Heart left ventricle (tissue), 16 donors: ENCODE measurements around the gene TMEM135. TPM values are rescaled to one million over a fixed set of nuclear protein-coding genes. Genes with fewer than 3 reads are reported as not detected.

ENCODE experiments used
- ATAC-seq, 4 donors: fragments of 200-7000 bp; cut with Tn5 transposase; one replicate each; pipeline ENCODE4 v1.9.1; 2020 to 2022; ENCODE audit warnings: moderate library complexity in 4 of 4, mild to moderate bottlenecking in 3 of 4, moderate number of reproducible peaks in 1 of 4
- DNase-seq, 5 donors: peaks; one replicate each; pipeline ENCODE4 v3.0.0-alpha.2; 2020
- H3K27ac ChIP-seq, 12 donors: fragments of 200-600 bp; sonication (generic) in 4 of 12; one replicate each; pipeline versions ENCODE4 v1.5.0 to v1.8.0; 2016 to 2022; ENCODE audit warnings: mild to moderate bottlenecking in 2 of 12
- H3K27me3 ChIP-seq, 9 donors: fragments of 200-600 bp; sonication (generic) in 2 of 9; one replicate each; pipeline versions ENCODE4 v1.5.1 to v1.8.0; 2016 to 2022; ENCODE audit warnings: mild to moderate bottlenecking in 3 of 9
- H3K36me3 ChIP-seq, 9 donors: fragments of 200-600 bp; sonication (generic) in 2 of 9; one replicate each; pipeline versions ENCODE4 v1.5.0 to v1.8.0; 2018 to 2022; ENCODE audit warnings: mild to moderate bottlenecking in 2 of 9
- H3K4me1 ChIP-seq, 12 donors: fragments of 200-600 bp; sonication (generic) in 4 of 12; one replicate each; pipeline versions ENCODE4 v1.5.0 to v1.8.0; 2016 to 2022; ENCODE audit warnings: mild to moderate bottlenecking in 3 of 12
- H3K4me3 ChIP-seq, 12 donors: fragments of 200-600 bp; sonication (generic) in 4 of 12; one replicate each; pipeline versions ENCODE4 v1.5.0 to v1.8.0; 2017 to 2022; ENCODE audit warnings: mild to moderate bottlenecking in 9 of 12, moderate library complexity in 4 of 12
- H3K9me3 ChIP-seq, 12 donors: fragments of 200-600 bp; sonication (generic) in 4 of 12; one replicate each; pipeline versions ENCODE4 v1.5.0 to v1.8.0; 2016 to 2022; ENCODE audit warnings: mild to moderate bottlenecking in 1 of 12
- POLR2A ChIP-seq, 2 donors: fragments of 450-650 bp; IDR thresholded peaks; one replicate each; pipeline ENCODE4 v1.6.1; 2017; ENCODE audit warnings: antibody characterized with exemption in 2 of 2, mild to moderate bottlenecking in 2 of 2, moderate library complexity in 2 of 2
- WGBS, 4 donors: extraction: QIAGEN DNeasy Blood & Tissue Kit in 2 of 4; methylation state at CpG; one replicate each; pipeline versions ENCODE4 v1.1.5 to v1.1.7; 2013 to 2018; 5-methylcytosine and 5-hydroxymethylcytosine counted together
- intact Hi-C, 10 donors: fragments of 100-400 bp; cut with DNase I; formaldehyde crosslinking; loops; one replicate each; pipeline versions ENCODE4 v1.11.1 to v1.14.2; 2022
- polyA plus RNA-seq, 2 donors: library from polyadenylated mRNA; stranded (reverse); fragments of 200-250 nt; gene quantifications; one replicate each; pipeline ENCODE4 v1.2.3, GENCODE V29; 2013
- total RNA-seq, 9 donors: library from RNA; depleted of rRNA in 2 of 9; stranded (reverse); fragments of >200 nt in 2 of 9; fragmentation: NEBNext Ultra II Directional in 3 of 9; extraction: Animal tissue kit (Norgen Biotek cat#: 25700) in 3 of 9; gene quantifications; one replicate each; pipeline versions ENCODE4 v1.1.0 to v1.2.4, GENCODE V29; 2016 to 2023
- TF ChIP-seq, protein P1 (sequence below), 12 donors: fragments of 200-600 bp; sonication (generic) in 4 of 12; IDR thresholded peaks; one replicate each; pipeline versions ENCODE4 v1.5.0 to v1.8.0; 2018 to 2022; ENCODE audit warnings: antibody characterized with exemption in 12 of 12, mild to moderate bottlenecking in 5 of 12
- donor health status: ischemic (EF 13 %, LVEDD 7.1; RV severe dilation, severe dysfunction).
- donor health status: healthy with polysubstance abuse.
- donor health status: DM: no; HTN: yes; CAD: no.
- donor health status: DM: no; HTN: no; CAD: no.
- donor health status: ischemic (EF 25% LVEDD 6.9; RV normal size, moderate dysfunction).
- donor health status: ischemic (EF 25% LVEDD 5.7; RV mildly dilated, moderate dysfunction).
- donor health status: healthy.
- donor health status: DM: yes; HTN: yes; CAD: no.
- donor health status: ischemic (EF 35%, LVEDD 5.7; RV mildly dilated, moderate dysfunction).
- donor health status: nonischemic (EF 11% LVEDD 7.7; RV severe dilation, severe dysfunction).
- donor health status: DM: yes; HTN: yes; CAD: no.
- donor health status: PGD.
- donor health status: ischemic (EF 29% LVEDD 5.4; RV normal size, mild dysfunction).
- donor health status: nonischemic (EF 23%, LVEDD 6.1; RV moderate dilation, normal function).

Gene TMEM135
- total and polyA plus RNA-seq, 11 donors = 3.9 to 22.7 (median 14.7) TPM

DNA sequence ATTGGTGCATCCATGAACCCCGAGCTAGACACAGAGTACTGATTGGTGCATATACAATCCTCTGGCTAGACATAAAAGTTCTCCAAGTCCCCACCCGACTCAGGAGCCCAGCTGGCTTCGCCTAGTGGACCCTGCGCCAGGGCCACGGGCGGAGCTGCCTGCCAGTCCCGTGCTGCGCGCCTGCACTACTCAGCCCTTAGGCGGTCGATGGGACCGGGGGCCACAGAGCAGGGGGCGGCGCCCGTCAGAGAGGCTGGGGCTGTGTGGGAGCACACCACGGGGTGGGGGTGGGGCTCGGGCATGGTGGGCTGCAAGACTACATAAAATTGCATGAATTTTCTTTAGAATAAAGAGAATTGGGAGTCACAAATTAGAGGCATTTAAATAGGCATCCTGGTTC lies 248.6 kb downstream of the TMEM135 start:
- intact Hi-C loops = loop anchor here in 1 of 10 donors (5.0 kb wide), 1 partner anchor 344 kb away; no protein-coding TSS in a partner anchor
- ATAC-seq = no peak
- 96 to 98% (median 98%) methylated on average over 17 of the region's 17 CpGs for WGBS, 4 donors
- DNase-seq = no peak
- Histone ChIP-seq H3K36me3 (no peaks in the 10 kb centered on the region), H3K27me3 (no peaks in the 10 kb centered on the region), H3K27ac (no peak overlapping the region), H3K4me1 (peaks cover 0 to 14% (median 0%) of the 10 kb centered on the region in 12 donors), H3K9me3 (no peaks in the 10 kb centered on the region), H3K4me3 (no peak overlapping the region)
- TF ChIP-seq, protein P1, sequence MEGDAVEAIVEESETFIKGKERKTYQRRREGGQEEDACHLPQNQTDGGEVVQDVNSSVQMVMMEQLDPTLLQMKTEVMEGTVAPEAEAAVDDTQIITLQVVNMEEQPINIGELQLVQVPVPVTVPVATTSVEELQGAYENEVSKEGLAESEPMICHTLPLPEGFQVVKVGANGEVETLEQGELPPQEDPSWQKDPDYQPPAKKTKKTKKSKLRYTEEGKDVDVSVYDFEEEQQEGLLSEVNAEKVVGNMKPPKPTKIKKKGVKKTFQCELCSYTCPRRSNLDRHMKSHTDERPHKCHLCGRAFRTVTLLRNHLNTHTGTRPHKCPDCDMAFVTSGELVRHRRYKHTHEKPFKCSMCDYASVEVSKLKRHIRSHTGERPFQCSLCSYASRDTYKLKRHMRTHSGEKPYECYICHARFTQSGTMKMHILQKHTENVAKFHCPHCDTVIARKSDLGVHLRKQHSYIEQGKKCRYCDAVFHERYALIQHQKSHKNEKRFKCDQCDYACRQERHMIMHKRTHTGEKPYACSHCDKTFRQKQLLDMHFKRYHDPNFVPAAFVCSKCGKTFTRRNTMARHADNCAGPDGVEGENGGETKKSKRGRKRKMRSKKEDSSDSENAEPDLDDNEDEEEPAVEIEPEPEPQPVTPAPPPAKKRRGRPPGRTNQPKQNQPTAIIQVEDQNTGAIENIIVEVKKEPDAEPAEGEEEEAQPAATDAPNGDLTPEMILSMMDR (IDR thresholded peaks at IDR 0.05) = no peak
- no peak for TF ChIP-seq POLR2A (IDR thresholded peaks at IDR 0.05)

DNA sequence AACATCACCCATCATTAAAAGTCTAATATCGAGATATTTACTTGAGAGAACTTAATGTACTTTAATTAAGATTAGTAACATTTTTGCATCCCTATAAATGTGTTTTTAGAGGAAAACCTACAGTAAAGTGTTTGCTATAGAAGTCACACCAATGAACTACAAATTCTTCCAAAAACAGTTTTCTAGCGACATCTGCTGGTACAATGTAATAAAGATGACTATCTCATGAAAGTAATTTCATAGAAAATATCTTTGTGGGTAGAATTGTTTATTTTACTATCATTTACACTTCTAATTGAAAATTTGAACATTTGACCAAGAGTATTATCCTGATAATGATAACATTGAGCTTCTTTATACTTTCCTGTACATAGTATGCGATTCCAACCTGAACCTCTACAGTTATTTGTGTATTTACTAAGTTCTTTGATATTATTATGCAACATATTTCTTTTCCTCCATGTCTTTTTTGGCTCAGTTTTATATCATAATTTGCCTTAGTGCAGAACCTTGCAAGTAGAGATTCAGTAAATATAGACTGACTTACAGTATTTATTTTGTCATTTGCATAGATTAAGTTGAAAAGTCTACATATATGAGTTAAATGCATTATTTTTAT lies 252.7 kb downstream of the TMEM135 start:
- H3K27ac ChIP-seq = no peak overlapping the region
- WGBS, 4 donors = 11 to 24% (median 19%) methylated on average over 3 of the region's 3 CpGs
- no peak for TF ChIP-seq POLR2A (IDR thresholded peaks at IDR 0.05)
- TF ChIP-seq, protein P1 (IDR thresholded peaks at IDR 0.05) = peak; percentile 54 to 80 (median 70)
- no peaks in the 10 kb centered on the region for H3K36me3 ChIP-seq
- no peak for ATAC-seq
- no peak overlapping the region for H3K4me3 ChIP-seq
- intact Hi-C loops = loop anchor here in 9 of 10 donors (1.0 to 5.0 kb wide), 7 partner anchors 350 to 423 kb away; no protein-coding TSS in a partner anchor
- no peaks in the 10 kb centered on the region for H3K9me3 ChIP-seq
- H3K4me1 ChIP-seq = peaks cover 0 to 7% (median 0%) of the 10 kb centered on the region in 12 donors
- no peaks in the 10 kb centered on the region for H3K27me3 ChIP-seq
- no peak for DNase-seq

DNA sequence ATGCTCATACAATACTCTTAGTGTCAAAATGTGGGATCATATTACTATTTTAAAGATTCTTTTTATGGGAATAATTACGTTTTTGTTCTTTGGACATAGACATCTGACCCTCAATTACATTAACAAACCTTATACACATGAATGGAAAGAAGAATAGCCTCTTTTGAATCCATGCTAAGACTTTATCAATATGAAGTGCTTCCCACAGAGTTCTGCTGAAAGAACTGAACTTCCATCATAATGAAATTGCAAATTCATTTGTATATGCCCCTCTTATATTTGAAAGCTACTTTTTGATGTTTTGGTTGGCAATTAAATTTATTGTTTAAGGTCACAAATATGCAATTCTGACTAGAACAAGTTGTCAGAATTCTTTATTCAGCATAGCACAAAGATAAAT lies 254.9 kb downstream of the TMEM135 start:
- Histone ChIP-seq H3K9me3 (no peaks in the 10 kb centered on the region), H3K27ac (no peak overlapping the region), H3K36me3 (no peaks in the 10 kb centered on the region), H3K27me3 (no peaks in the 10 kb centered on the region), H3K4me1 (peaks cover 0 to 7% (median 0%) of the 10 kb centered on the region in 12 donors), H3K4me3 (no peak overlapping the region)
- ATAC-seq (no peak), DNase-seq (no peak)
- WGBS, 4 donors = 0 to 71% (median 31%) methylated on average over 1 of the region's 1 CpG
- TF ChIP-seq, protein P1 (IDR thresholded peaks at IDR 0.05) = no peak
- no peak for TF ChIP-seq POLR2A (IDR thresholded peaks at IDR 0.05)
- intact Hi-C loops = loop anchor here in 6 of 10 donors (5.0 kb wide), 3 partner anchors 355 to 425 kb away; no protein-coding TSS in a partner anchor

DNA sequence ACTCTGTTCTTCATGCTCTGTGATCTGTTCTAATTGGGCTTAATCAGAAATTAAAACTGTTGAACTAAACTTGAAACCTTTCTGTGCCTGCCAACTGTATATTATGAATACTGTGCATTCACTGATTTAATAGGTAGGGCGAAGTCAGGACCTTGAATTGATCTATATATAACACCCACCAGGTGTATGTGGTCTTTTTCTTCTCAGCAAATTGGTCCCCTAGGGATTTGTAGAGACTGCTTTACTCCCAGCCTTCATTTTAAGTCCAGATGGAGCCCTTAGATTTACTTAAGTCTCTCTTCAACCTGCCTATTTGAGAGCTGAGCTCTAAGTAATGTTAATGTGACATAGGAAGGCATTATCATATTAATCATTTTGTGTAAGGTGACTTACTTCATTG lies 257.5 kb downstream of the TMEM135 start:
- H3K36me3 ChIP-seq = no peaks in the 10 kb centered on the region
- no peak for ATAC-seq
- H3K27me3 ChIP-seq = no peaks in the 10 kb centered on the region
- no peak overlapping the region for H3K4me3 ChIP-seq
- TF ChIP-seq, protein P1 (IDR thresholded peaks at IDR 0.05) = no peak
- no peak for TF ChIP-seq POLR2A (IDR thresholded peaks at IDR 0.05)
- H3K4me1 ChIP-seq = peaks cover 0 to 7% (median 0%) of the 10 kb centered on the region in 12 donors
- H3K27ac ChIP-seq = no peak overlapping the region
- 86 to 97% (median 97%) methylated on average over 1 of the region's 1 CpG for WGBS, 4 donors
- intact Hi-C loops = loop anchor here in 1 of 10 donors (5.0 kb wide), 1 partner anchor 428 kb away; no protein-coding TSS in a partner anchor
- no peak for DNase-seq
- H3K9me3 ChIP-seq = no peaks in the 10 kb centered on the region
